Measurements from ENCODE around the gene NRG2.

- TF ChIP-seq EP300 (IDR thresholded peaks at IDR 0.05; ENCODE audit: borderline replicate concordance in 1 of 2, low read depth in 2 of 2, low read length in 2 of 2) (no peak), POLR2A (IDR thresholded peaks at IDR 0.05; ENCODE audit: control extremely low read depth in 1 of 2, low read depth in 2 of 2, low read length in 2 of 2) (no peak)
Observed at GRCh38 chr5:139884734-139885133, 158.4 kb downstream of the NRG2 start.

Data from H1 (cell line).